Upper lobe of left lung (tissue), 6 donors: ENCODE measurements around the gene CNR1. TPM values are rescaled to one million over a fixed set of nuclear protein-coding genes. Genes with fewer than 3 reads are reported as not detected.

Experiments
- ATAC-seq, 2 donors: fragments of 200-7000 bp; cut with Tn5 transposase; one replicate each; pipeline ENCODE4 v1.9.1; 2022; ENCODE audit warnings: mild to moderate bottlenecking in 2 of 2, moderate library complexity in 2 of 2; ENCODE audit not compliant: low FRiP score in 2 of 2
- DNase-seq, 2 donors: peaks; one replicate each; pipeline ENCODE4 v3.0.0-alpha.2; 2019 to 2020
- H3K27ac ChIP-seq, 4 donors: fragments of 200-600 bp; sonication (generic); one replicate each; pipeline ENCODE4 v1.5.1; 2016 to 2019
- H3K27me3 ChIP-seq, 4 donors: fragments of 200-600 bp; sonication (generic); one replicate each; pipeline ENCODE4 v1.5.1; 2017 to 2019
- H3K36me3 ChIP-seq, 4 donors: fragments of 200-600 bp; sonication (generic); one replicate each; pipeline ENCODE4 v1.5.1; 2016 to 2019
- H3K4me1 ChIP-seq, 4 donors: fragments of 200-600 bp; sonication (generic); one replicate each; pipeline ENCODE4 v1.5.1; 2018 to 2019
- H3K4me3 ChIP-seq, 4 donors: fragments of 200-600 bp; sonication (generic); one replicate each; pipeline ENCODE4 v1.5.1; 2017 to 2019; ENCODE audit warnings: mild to moderate bottlenecking in 2 of 4, moderate library complexity in 1 of 4
- H3K9me3 ChIP-seq, 4 donors: fragments of 200-600 bp; sonication (generic); one replicate each; pipeline ENCODE4 v1.5.1; 2018 to 2019
- CTCF ChIP-seq, 6 experiments: fragments of 450-650 bp in 4 of 6; fragments of 200-600 bp in 2 of 6; sonication (generic) in 2 of 6; IDR thresholded peaks; one replicate each; pipeline ENCODE4 v1.5.1; 2016 to 2019; ENCODE audit warnings: antibody characterized with exemption in 6 of 6
- EP300 ChIP-seq, 4 donors: sonication (generic); formaldehyde crosslinking; IDR thresholded peaks; one replicate each; pipeline ENCODE4 v1.5.1; 2017; ENCODE audit warnings: antibody characterized with exemption in 4 of 4, control low read depth in 2 of 4
- POLR2A ChIP-seq, 4 donors: fragments of 450-650 bp; IDR thresholded peaks; one replicate each; pipeline ENCODE4 v1.5.1; 2016 to 2017; ENCODE audit warnings: antibody characterized with exemption in 4 of 4, mild to moderate bottlenecking in 2 of 4
- POLR2AphosphoS5 ChIP-seq, 2 donors: sonication (generic); formaldehyde crosslinking; IDR thresholded peaks; one replicate each; pipeline ENCODE4 v1.5.1; 2017; ENCODE audit warnings: antibody characterized with exemption in 2 of 2
- WGBS, 2 donors: methylation state at CpG; one replicate each; pipeline ENCODE4 v1.1.5; 2017 to 2018; 5-methylcytosine and 5-hydroxymethylcytosine counted together
- total RNA-seq, 6 donors: library from RNA; depleted of rRNA in 4 of 6; stranded (reverse); fragments of >200 nt in 4 of 6; gene quantifications; one replicate each; pipeline versions ENCODE4 v1.1.0 to v1.2.1, GENCODE V29; 2016 to 2021
- donor health status: DM: no; HTN: no; CAD: no; lungs with moderate emphysema.
- donor health status: DM: no; HTN: yes; CAD: no; lungs with severe emphysema.

The CNR1 gene
- total RNA-seq, 6 donors from 2014 or later, result 7.3 to 19.0 (median 10.3) TPM

- no peaks in the 10 kb centered on the region for H3K36me3 ChIP-seq
- H3K27me3 ChIP-seq, result no peaks in the 10 kb centered on the region
- no peak for TF ChIP-seq POLR2A (IDR thresholded peaks at IDR 0.05)
- TF ChIP-seq POLR2AphosphoS5 (IDR thresholded peaks at IDR 0.05), result no peak
- TF ChIP-seq EP300 (IDR thresholded peaks at IDR 0.05), result no peak
- TF ChIP-seq CTCF (IDR thresholded peaks at IDR 0.05), result no peak
- H3K4me3 ChIP-seq, result no peak overlapping the region
- WGBS, 2 donors, result 27 to 32% methylated on average over 2 of the region's 2 CpGs
- no peaks in the 10 kb centered on the region for H3K4me1 ChIP-seq
- no peak overlapping the region for H3K27ac ChIP-seq
- ATAC-seq (no peak), DNase-seq (no peak)
- no peaks in the 10 kb centered on the region for H3K9me3 ChIP-seq
These were observed 51.3 kb downstream of the CNR1 start for GRCh38 chr6:88114838-88115237.

- TF ChIP-seq POLR2AphosphoS5 (IDR thresholded peaks at IDR 0.05) (no peak), CTCF (IDR thresholded peaks at IDR 0.05) (no peak), POLR2A (IDR thresholded peaks at IDR 0.05) (no peak), EP300 (IDR thresholded peaks at IDR 0.05) (no peak)
- Histone ChIP-seq H3K4me3 (no peak overlapping the region), H3K27me3 (no peaks in the 10 kb centered on the region), H3K9me3 (no peaks in the 10 kb centered on the region), H3K36me3 (no peaks in the 10 kb centered on the region), H3K27ac (no peak overlapping the region), H3K4me1 (no peaks in the 10 kb centered on the region)
- ATAC-seq (no peak), DNase-seq (no peak)
- 71 to 75% methylated on average over 5 of the region's 5 CpGs for WGBS, 2 donors
These were observed 54.2 kb downstream of the CNR1 start for GRCh38 chr6:88111991-88112390.

GRCh38 chr6:88107241-88107640, 58.9 kb downstream of the CNR1 start:
- H3K27ac ChIP-seq, result no peak overlapping the region
- H3K4me1 ChIP-seq, result peaks cover 0 to 4% (median 0%) of the 10 kb centered on the region in 4 donors
- H3K36me3 ChIP-seq, result no peaks in the 10 kb centered on the region
- H3K9me3 ChIP-seq, result no peaks in the 10 kb centered on the region
- ATAC-seq (no peak), DNase-seq (no peak)
- no peak overlapping the region for H3K4me3 ChIP-seq
- TF ChIP-seq POLR2A (IDR thresholded peaks at IDR 0.05), result no peak
- no peak for TF ChIP-seq CTCF (IDR thresholded peaks at IDR 0.05)
- no peak for TF ChIP-seq POLR2AphosphoS5 (IDR thresholded peaks at IDR 0.05)
- no peak for TF ChIP-seq EP300 (IDR thresholded peaks at IDR 0.05)
- H3K27me3 ChIP-seq, result no peaks in the 10 kb centered on the region

- TF ChIP-seq EP300 (IDR thresholded peaks at IDR 0.05), result no peak
- no peak for TF ChIP-seq CTCF (IDR thresholded peaks at IDR 0.05)
- no peak for TF ChIP-seq POLR2AphosphoS5 (IDR thresholded peaks at IDR 0.05)
- TF ChIP-seq POLR2A (IDR thresholded peaks at IDR 0.05), result no peak
- Histone ChIP-seq H3K4me3 (no peak overlapping the region), H3K9me3 (no peaks in the 10 kb centered on the region), H3K36me3 (no peaks in the 10 kb centered on the region), H3K27ac (no peak overlapping the region), H3K27me3 (no peaks in the 10 kb centered on the region), H3K4me1 (peaks cover 0 to 4% (median 0%) of the 10 kb centered on the region in 4 donors)
- WGBS, 2 donors, result 58 to 65% methylated on average over 7 of the region's 7 CpGs
- no peak for DNase-seq
- ATAC-seq, result no peak
These were observed 60.3 kb downstream of the CNR1 start for GRCh38 chr6:88105741-88106340.

Other genes with a start within 250 kb of the CNR1 start
- not detected for gene SPACA1, start 118.5 kb downstream of the CNR1 start, total RNA-seq